ENCODE measurements around the gene RIMKLB.
"Not testable (repeated sequence)": the region's sequence is repeated elsewhere in the genome, so short reads cannot be mapped to it uniquely, and the experiment has no call there.

The RIMKLB gene

DNA sequence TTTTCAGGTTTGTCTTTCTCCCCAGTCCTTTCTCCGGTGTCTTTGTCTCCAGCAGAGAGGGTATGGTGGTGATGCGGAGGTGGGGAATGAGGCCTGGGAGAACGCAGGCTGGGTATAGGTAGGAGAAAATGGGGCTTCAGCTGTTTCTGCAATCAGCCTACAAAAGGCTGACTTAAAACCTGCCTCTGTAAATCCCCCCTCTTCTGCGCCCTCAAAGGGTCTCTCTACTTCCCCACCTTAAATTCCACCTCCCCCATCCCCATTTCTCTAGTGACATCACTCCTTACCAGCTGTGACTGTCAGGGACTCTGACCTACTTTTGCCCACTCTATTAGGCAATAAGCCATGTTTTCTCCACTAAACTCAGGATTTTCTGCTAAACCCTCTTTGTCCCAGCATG, 8.1 kb upstream of the RIMKLB start:
- no peak for DNase-seq (ENCODE audit: low read depth in 2 of 2, low spot score in 1 of 2)

DNA sequence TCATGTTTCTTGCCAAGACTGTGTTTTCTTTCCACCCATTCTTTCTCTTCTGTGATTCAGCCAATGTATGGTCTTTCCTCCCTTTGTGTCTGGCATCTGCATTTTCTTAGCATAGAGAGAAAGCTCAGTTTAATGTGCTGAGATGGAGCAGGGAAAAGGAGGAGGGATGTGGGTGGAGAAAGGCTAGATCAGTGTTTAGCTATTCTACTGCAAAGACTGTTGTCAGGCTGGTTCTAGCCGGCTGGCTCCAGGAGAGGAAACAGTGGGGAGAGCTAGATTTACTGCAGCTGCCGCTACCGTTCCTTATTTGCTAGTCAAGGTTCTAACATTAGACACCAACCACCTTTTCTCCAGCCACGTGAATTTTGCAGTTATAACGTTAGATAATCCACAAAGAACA, 5.2 kb upstream of the RIMKLB start:
- DNase-seq (ENCODE audit: low read depth in 2 of 2, low spot score in 1 of 2), result no peak

DNA sequence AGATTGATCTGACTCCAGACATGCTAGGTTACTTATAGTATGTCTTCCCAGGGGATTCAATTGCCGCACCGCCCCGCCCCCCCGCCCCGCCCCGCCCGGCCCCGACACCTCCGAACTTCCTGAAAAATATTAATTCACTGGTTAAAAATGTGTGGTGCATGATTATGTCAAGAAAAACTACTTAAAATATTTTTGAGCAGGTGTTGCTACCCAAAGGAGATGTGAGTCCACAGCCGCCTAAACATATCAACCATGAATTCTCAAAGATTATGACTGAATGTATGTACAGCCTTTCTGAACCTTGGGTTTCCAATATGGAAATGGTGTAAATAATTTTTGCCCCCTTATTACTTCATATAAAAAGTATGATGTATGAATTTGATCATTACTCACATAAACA, 2.7 kb upstream of the RIMKLB start:
- DNase-seq (ENCODE audit: low read depth in 2 of 2, low spot score in 1 of 2), result no peak

DNA sequence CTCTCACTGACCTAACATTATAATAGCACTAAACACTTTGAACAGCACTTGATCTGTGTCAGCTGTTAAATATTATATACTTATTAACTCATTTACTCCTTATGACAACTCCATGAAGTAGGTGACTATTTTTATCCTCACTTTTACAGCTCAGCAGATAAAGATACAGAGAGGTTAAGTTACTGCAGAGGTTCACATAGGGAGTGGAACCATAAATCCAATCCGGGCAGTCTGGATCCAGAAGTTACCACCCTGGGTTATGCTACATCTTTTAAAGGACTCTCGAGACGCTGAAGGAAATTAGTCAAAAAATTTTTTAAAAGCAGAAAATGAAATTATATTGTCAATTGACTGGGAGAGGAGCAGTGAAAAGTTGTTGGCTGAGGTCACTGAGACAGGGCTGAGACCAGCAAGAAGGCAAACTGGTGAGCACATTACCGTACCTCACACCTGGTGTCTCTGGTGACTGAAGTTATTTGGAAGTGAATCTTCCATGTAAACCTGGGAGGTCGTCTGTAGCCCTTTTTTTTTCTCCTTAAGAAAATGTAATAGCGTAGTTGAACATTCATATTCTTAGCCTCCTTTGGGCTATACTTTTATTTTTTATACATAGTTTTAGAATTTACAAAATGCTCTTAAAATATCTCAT, 1.2 kb upstream of the RIMKLB start:
- DNase-seq (ENCODE audit: low read depth in 2 of 2, low spot score in 1 of 2), result no peak

DNA sequence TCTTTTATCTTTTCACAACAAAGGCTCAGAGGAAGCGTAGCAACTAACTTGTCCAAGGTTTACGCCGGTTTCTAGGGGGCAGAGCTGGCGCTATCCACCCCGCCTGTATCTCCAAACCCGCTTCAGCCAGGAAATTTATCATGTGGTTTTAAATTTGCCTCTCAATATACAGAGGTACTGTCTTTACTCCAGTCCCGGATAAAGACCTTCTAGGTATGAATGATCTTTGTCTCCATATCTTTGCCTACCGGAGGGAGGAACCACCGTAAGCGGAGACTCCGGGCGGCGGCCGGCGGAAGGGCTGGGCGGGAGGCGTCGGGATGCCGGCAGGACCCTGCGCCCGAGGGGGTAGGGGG, 693 bp upstream of the RIMKLB start:
- no peak for DNase-seq (ENCODE audit: low read depth in 2 of 2, low spot score in 1 of 2)

DNA sequence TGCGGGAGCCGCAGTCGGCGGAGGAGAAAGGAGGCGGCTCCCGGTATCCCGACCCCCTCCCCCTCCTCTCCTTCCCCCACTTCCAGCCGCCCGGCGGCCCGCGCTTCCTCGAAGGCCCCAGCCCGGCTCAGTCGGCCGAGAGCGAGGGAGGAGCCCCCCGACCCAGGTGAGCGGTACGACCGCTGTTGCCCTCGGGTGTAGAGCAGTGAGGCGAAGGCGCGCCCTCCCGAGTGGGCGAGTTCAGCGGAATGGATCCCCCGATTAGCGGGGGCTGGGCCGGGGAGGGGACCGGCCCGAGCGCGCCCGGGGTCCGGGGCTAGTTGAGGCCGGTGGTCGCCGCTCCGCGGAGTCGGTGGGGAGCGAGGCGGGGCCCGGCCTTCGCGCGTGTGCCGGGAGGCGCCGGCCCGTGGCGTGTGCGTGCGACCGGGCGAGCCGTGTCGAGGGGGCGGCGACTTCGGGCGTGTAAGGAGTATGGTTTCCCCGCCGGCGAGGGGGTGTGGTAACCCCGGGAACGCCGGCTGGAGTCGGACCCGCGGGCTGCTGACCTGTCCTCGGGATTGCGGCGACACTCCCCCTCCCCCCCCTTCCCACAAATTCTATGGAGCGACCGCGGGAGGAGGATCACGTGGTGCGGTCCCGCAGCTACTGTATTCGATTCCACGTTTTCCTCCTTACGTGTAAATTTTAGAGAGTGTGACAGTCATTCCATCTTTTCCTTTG, 501 bp downstream of the RIMKLB start:
- peak in 1 of 2 donors; percentile 12 for DNase-seq (ENCODE audit: low read depth in 2 of 2, low spot score in 1 of 2)

DNA sequence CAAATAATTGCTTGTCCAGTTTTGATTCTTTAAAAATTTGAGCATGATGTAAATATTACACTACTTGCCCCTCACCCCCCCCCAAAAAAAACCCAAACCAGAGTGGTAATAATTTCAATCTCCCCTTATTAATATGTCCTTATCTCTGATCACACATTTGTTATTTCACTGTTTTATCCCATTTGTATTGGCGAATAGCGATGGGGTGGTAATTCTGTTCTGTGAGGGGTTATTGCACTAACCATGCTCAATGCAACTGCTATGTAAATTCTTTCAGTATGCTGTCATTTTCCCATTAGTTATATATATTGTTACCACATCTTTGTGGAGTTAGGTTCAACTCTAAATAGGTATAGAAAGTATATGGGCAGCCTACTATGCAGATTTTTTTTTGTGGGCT, 1.1 kb downstream of the RIMKLB start:
- no peak for DNase-seq (ENCODE audit: low read depth in 2 of 2, low spot score in 1 of 2)

DNA sequence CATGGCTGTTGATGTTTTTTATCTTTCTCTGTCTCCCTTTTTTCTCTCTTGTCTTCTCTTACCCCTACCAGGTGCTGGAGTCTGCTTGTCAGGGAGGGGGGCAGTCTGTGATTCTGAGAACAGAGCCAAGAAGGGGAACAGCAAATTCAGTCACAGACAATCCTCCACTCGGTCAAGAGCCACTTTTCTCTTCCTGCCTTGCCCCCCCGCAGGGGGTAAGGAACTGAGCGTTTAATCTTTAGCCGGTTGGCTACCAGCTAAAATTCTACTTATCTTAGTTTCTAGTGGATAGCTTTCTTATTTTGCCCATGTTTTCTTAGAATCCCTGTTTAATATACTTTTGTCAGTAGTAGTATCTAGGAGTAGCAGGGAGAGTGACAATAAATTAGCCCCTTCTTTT, 1.9 kb downstream of the RIMKLB start:
- no peak for DNase-seq (ENCODE audit: low read depth in 2 of 2, low spot score in 1 of 2)

DNA sequence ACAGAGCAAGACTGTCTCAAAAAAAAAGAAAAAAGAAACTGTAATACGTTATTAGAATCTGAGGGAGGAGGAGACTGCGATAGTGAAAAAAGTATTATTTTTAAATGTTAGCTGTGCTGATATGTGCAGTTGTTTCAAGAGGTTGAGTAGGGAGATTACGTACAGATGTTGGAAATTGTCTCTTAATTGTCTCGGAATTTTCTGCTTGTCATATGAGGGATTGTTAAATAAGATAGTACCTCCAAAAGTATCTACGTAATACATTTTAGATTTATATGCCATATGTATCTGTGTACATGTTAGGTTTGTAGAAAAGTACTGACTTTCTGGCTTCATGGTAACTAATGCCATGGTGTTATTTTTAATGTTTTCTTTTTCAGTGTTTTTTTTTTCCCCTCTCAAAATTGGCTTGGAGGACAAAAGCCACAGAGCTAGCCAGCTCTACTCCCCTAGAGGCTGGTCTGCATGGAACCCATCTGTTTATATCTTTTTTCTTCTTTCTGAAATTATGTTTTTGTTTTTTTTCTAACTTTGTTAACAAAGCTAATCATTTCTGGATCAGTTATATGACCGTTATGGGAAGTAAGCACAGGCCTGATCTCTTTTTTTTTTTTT, 3.4 kb downstream of the RIMKLB start:
- DNase-seq (ENCODE audit: low read depth in 2 of 2, low spot score in 1 of 2), result no peak

DNA sequence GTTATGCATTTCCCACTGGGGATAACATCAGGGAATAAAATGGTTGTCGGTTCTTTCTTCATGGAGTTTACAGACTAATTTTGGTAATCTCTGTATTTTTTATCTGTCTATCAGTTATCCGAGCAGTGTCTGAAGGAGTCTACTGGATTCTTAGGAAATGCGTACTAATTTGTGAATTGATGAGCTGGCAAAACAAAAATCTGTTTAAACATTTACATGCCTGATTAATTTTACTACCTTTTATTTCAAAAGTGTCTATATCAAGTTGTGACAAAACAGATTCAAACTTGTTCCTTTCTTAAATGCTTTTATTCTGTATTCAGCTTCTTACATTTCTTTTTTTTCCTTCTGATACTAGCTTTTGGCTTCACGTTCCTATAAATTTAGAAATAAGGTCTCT, 4.4 kb downstream of the RIMKLB start:
- no peak for DNase-seq (ENCODE audit: low read depth in 2 of 2, low spot score in 1 of 2)

DNA sequence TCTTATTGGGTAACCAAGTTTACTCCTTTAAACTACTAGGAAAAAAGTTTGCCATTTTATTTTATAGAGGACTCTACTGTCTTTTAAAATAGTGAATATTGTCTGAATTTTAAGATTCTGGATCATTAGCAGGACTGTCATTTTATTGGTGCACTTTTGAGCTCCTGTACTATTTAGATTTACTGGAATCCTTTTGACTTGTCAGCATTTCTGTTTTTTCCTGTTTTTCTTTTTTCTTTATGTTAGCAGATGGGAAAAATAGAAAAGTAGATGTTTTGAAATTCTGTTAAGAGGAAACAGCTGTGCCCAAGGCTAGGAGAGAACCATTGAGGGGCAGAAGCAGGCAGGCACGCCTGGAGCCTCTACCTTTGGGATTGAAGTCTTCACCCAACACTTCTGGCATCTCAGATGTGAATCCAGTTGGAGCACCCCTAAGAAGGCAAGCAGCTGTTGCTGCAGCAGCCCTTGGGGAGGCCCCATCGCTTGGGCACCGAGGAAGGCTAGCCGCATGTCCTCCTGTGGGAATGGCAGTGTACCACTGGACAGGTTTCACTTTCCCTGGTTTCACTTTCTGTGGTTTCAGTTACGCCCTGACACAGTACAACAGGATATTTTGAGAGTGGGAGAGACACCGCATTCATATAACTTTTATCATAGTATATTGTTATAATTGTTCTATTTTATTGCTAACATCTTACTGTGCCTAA, 11.5 kb downstream of the RIMKLB start:
- DNase-seq (ENCODE audit: low read depth in 2 of 2, low spot score in 1 of 2), result no peak

DNA sequence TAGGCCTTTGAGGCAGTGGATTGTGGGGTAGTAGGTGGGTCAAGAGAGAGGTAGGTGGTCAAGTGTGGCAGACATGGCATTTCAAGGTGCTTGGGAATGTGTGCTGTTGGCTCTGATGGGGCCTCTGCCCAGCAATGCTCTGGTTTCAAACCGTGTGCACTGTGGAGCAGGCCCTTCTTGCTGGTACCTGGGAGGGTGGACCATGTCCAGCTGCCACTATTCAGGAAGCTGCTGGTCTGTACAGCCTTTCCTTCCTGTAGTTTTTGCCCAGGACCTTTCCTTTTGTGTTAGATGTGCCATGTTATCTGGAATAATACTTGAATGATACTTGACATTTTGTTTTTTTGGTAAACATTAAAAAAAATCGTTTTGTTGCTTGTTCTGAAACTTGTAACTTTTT, 14.8 kb downstream of the RIMKLB start:
- no peak for DNase-seq (ENCODE audit: low read depth in 2 of 2, low spot score in 1 of 2)

DNA sequence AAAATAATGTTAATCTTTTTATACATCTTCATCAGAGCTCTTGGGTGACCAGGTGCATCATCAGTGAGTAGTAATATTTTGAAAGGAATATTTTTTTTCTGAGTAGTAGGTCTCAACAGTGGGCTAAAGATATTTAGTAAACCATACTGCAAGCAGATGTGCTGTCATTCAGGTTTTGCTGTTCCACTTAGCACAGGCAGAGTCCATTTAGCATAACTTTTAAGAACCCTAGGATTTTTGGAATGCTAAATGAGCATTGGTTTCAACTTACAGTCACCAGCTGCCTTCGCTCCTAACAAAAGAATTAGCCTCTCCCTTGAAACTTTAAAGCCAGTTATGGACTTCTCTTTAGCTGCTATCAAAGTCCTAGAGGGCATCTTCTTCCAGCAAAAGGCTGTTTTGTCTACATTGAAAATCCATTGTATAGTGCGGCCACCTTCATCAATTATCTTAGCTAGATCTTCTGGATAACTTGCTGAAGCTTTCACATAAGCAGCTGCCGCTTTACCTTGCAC, 24.6 kb downstream of the RIMKLB start:
- DNase-seq (ENCODE audit: low read depth in 2 of 2, low spot score in 1 of 2), result no peak

DNA sequence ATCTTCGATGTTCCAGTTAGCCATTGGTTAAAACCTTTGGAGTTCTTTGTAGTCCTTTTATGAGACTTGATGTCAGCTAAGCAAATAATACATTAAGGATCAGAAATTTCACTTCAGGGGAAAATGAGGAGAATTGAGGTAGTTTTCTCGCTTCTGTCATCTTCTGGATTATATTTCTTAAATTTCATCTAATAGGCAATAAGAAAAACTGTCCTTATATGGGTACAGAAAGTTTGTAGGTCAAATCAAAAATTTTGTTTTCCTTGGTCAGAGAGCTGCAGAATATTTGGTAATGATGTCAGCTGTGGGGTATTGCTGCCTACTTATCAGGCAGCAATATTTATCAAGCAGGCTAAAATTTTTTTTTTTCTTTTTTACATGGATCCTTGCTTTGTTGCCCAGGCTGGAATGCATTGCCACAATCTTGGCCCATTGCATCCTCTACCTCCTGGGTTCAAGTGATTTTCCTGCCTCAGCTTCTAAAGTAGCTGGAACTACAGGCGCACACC, 37.1 kb downstream of the RIMKLB start:
- no peak for DNase-seq (ENCODE audit: low read depth in 2 of 2, low spot score in 1 of 2)

DNA sequence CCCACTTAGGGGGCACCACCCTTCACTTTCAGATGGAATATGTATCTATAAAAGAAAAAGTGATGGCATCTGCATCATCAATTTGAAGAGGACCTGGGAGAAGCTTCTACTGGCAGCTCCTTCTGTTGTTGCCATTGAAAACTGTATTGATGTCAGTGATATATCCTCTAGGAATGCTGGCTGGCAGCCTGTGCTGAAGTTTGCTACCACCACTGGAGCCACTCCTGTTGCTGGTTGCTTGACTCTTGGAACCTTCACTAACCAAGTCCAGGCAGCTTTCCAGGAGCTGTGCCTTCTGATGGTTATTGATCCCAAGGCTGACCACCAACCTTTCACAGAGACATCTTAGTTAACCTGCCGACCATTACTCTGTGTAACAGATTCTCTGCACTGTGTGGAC, 44.7 kb downstream of the RIMKLB start:
- DNase-seq (ENCODE audit: low read depth in 2 of 2, low spot score in 1 of 2), result no peak

DNA sequence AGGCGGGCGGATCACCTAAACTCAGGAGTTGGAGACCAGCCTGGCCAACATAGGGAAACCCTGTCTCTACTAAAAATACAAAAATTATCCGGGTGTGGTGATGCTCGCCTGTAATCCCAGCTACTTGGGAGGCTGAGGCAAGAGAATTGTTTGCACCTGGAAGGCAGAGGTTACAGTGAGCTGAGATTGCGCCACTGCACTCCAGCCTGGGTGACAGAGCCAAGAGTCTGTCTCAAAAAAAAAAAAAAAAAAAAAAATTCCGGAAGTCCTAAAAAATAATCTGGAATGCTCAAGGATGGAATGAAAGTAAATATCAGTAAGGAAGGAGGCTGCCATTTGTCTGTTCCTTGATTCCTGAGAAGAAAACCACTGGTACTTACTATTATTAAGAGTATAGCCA, 45.3 kb downstream of the RIMKLB start:
- not testable (repeated sequence) for DNase-seq (ENCODE audit: low read depth in 2 of 2, low spot score in 1 of 2)

DNA sequence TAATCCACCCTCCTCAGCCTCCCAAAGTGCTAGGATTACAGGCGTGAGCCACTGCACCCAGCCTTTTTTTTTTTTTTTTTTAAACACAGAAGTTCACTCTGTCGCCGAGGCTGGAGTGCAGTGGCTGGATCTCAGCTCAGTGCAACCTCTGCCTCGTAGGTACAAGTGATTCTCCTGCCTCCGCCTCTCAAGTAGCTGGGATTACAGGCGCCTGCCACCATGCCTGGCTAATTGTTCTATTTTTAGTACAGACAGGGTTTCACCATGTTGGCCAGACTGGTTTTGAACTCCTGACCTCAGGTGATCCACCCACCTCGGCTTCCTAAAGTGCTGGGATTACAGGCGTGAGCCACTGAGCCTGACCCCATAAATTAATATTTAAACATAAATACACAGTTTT, 47.8 kb downstream of the RIMKLB start:
- DNase-seq (ENCODE audit: low read depth in 2 of 2, low spot score in 1 of 2), result not testable (repeated sequence)

DNA sequence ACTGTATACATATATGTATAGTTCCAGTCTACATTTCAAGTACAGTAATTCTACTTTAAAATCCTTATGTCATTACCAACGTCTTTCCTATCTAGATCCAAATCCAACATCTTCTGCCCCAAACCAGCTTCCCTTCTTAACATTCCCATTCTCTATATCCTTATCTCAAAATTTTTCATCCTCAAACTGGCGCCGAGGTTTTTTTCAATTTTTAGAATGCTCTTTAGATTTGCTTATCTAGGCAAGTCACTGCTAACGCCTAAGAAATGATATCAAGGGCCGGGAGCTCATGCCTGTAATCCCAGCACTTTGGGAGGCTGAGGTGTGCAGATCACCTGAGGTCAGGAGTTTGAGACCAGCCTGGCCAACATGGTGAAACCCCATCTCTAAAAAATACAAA, 48.3 kb downstream of the RIMKLB start:
- no peak for DNase-seq (ENCODE audit: low read depth in 2 of 2, low spot score in 1 of 2)

DNA sequence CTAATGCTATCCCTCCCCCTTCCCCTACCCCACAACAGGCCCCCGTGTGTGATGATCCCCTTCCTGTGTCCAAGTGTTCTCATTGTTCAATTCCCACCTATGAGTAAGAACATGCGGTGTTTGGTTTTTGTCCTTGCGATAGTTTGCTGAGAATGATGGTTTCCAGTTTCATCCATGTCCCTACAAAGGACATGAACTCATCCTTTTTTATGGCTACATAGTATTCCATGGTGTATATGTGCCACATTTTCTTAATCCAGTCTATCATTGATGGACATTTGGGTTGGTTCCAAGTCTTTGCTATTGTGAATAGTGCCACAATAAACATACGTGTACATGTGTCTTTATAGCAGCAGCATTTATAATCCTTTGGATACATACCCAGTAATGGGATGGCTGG, 62.3 kb downstream of the RIMKLB start:
- not testable (repeated sequence) for DNase-seq (ENCODE audit: low read depth in 2 of 2, low spot score in 1 of 2)

DNA sequence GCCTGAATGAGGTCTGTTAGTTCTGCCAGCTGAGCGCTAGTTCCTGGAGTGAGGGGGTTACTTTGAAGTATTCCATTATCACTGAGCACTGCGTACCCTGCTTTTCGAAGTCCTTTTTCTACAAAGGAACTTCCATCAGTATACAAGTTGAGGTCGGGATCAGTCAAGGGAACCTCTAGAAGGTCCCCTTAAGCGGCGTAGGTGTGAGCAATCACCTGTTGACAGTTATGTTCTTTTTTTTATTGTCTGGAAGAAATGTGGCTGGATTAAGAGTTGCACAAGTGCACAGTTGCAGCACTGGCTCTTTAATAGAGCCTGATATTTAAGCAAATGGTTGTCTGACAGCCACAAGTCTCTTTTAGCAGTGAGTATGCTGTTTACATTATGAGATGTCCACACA, 64.9 kb downstream of the RIMKLB start:
- DNase-seq (ENCODE audit: low read depth in 2 of 2, low spot score in 1 of 2), result not testable (repeated sequence)

DNA sequence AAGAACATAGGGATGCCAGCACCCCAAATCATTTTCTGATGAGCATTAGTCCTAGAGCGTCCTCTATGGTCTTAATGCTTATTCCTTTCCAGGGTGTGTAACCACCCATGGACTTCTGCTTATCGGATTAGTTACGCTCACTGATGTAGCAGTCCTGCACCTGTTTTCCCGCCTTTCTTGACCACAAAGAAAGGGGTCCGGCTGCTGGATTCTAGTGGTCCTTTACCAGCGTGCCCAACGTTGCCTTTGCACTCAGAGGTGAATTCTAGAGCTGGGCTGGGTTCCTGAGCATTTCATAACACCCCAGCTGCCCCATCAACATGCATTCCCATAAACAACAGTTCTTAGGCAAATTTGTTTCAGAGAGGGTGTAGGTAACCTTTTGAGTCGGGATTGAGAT, 68.3 kb downstream of the RIMKLB start:
- not testable (repeated sequence) for DNase-seq (ENCODE audit: low read depth in 2 of 2, low spot score in 1 of 2)

DNA sequence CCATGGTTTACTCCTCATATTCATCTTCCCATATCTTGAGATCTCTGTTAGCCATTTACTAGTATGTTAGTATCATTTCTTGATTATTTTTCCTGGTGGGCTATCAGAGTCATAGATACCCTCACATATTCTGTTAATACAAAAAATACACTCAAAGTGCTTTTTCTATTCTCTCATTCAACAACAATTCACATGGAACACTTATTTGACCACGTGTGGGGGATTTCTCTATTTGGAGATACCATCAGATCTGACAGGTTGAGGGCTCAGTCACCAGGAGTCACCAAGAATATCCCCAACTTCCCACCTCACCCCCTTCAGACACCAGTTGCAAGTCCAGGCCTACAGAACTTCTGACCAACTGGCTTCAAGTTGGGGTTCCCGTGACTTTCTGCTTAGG, 72.7 kb downstream of the RIMKLB start:
- DNase-seq (ENCODE audit: low read depth in 2 of 2, low spot score in 1 of 2), result no peak

Data from stimulated activated CD8-positive, alpha-beta memory T cell treated with anti-CD3 and anti-CD28 coated beads, Interleukin-4, amount 100 ng/mL, for 4 hours (primary cell).